ENCODE measurements around the gene BLOC1S6. TPM values are rescaled to one million over a fixed set of nuclear protein-coding genes. Genes with fewer than 3 reads are reported as not detected.

The BLOC1S6 gene
- total and polyA plus RNA-seq, 4 donors: 13.3 to 37.0 (median 21.5) TPM

- WGBS: 1% methylated on average over 53 of the region's 53 CpGs
- no peaks in the 10 kb centered on the region for H3K9me3 ChIP-seq (ENCODE audit: control insufficient read depth in 4 of 4, low read length in 3 of 4)
- TF ChIP-seq FOXA2 (IDR thresholded peaks at IDR 0.05) (peak; percentile 41), CTCF (IDR thresholded peaks at IDR 0.05; ENCODE audit: low read depth, low read length, missing input control) (no peak), TAF1 (conservative IDR thresholded peaks at IDR 0.05) (peak; percentile 87), FOXA1 (IDR thresholded peaks at IDR 0.05) (peak; percentile 45), NR2F2 (IDR thresholded peaks at IDR 0.05) (peak; percentile 12), HNF4G (IDR thresholded peaks at IDR 0.05) (no peak), JUND (IDR thresholded peaks at IDR 0.05) (no peak), RXRA (IDR thresholded peaks at IDR 0.05) (peak; percentile 62 to 63), SP1 (IDR thresholded peaks at IDR 0.05) (peak; percentile 85), YY1 (IDR thresholded peaks at IDR 0.05) (peak; percentile 91), RAD21 (IDR thresholded peaks at IDR 0.05) (peak; percentile 4 to 41), GABPA (IDR thresholded peaks at IDR 0.05 in 1 of 2, conservative IDR thresholded peaks at IDR 0.05 in 1 of 2) (peak in 1 of 2 donors; percentile 76), HNF4A (conservative IDR thresholded peaks at IDR 0.05) (peak in 1 of 2 donors; percentile 57), EGR1 (IDR thresholded peaks at IDR 0.05; ENCODE audit: low read depth in 2 of 2) (peak; percentile 81)
- TF ChIP-seq, protein P1, sequence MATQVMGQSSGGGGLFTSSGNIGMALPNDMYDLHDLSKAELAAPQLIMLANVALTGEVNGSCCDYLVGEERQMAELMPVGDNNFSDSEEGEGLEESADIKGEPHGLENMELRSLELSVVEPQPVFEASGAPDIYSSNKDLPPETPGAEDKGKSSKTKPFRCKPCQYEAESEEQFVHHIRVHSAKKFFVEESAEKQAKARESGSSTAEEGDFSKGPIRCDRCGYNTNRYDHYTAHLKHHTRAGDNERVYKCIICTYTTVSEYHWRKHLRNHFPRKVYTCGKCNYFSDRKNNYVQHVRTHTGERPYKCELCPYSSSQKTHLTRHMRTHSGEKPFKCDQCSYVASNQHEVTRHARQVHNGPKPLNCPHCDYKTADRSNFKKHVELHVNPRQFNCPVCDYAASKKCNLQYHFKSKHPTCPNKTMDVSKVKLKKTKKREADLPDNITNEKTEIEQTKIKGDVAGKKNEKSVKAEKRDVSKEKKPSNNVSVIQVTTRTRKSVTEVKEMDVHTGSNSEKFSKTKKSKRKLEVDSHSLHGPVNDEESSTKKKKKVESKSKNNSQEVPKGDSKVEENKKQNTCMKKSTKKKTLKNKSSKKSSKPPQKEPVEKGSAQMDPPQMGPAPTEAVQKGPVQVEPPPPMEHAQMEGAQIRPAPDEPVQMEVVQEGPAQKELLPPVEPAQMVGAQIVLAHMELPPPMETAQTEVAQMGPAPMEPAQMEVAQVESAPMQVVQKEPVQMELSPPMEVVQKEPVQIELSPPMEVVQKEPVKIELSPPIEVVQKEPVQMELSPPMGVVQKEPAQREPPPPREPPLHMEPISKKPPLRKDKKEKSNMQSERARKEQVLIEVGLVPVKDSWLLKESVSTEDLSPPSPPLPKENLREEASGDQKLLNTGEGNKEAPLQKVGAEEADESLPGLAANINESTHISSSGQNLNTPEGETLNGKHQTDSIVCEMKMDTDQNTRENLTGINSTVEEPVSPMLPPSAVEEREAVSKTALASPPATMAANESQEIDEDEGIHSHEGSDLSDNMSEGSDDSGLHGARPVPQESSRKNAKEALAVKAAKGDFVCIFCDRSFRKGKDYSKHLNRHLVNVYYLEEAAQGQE (IDR thresholded peaks at IDR 0.05): peak; percentile 92
- TF ChIP-seq, protein P2, sequence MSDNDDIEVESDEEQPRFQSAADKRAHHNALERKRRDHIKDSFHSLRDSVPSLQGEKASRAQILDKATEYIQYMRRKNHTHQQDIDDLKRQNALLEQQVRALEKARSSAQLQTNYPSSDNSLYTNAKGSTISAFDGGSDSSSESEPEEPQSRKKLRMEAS (IDR thresholded peaks at IDR 0.05): peak; percentile 49
- TF ChIP-seq, protein P3, sequence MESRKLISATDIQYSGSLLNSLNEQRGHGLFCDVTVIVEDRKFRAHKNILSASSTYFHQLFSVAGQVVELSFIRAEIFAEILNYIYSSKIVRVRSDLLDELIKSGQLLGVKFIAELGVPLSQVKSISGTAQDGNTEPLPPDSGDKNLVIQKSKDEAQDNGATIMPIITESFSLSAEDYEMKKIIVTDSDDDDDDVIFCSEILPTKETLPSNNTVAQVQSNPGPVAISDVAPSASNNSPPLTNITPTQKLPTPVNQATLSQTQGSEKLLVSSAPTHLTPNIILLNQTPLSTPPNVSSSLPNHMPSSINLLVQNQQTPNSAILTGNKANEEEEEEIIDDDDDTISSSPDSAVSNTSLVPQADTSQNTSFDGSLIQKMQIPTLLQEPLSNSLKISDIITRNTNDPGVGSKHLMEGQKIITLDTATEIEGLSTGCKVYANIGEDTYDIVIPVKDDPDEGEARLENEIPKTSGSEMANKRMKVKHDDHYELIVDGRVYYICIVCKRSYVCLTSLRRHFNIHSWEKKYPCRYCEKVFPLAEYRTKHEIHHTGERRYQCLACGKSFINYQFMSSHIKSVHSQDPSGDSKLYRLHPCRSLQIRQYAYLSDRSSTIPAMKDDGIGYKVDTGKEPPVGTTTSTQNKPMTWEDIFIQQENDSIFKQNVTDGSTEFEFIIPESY (IDR thresholded peaks at IDR 0.05): peak; percentile 22
- TF ChIP-seq, protein P4, sequence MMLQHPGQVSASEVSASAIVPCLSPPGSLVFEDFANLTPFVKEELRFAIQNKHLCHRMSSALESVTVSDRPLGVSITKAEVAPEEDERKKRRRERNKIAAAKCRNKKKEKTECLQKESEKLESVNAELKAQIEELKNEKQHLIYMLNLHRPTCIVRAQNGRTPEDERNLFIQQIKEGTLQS (IDR thresholded peaks at IDR 0.05): no peak
- H3K4me3 ChIP-seq (ENCODE audit: low read depth in 1 of 3, low read length in 3 of 3): peak within 1 kb of the TSS; percentile 82 to 91 (median 82)
- peak; percentile 71 for DNase-seq (ENCODE audit: low spot score)
- H3K27ac ChIP-seq (ENCODE audit: low read depth in 1 of 2, low read length in 2 of 2): peak within 1 kb of the TSS; percentile 98
- H3K9ac ChIP-seq (ENCODE audit: low read depth in 1 of 2, low read length in 2 of 2): peak within 1 kb of the TSS; percentile 85 to 88
- H3K27me3 ChIP-seq (ENCODE audit: control insufficient read depth in 4 of 4, insufficient read depth in 4 of 4, low read length in 3 of 4): no peaks in the 10 kb centered on the region
- H3K4me1 ChIP-seq (ENCODE audit: control insufficient read depth in 4 of 4, insufficient read depth in 4 of 4, low read length in 3 of 4): peaks cover 2 to 16% (median 6%) of the 10 kb centered on the region in 4 donors
- no peaks in the 10 kb centered on the region for H3K36me3 ChIP-seq (ENCODE audit: control insufficient read depth in 4 of 4, insufficient read depth in 3 of 4, low read depth in 1 of 4, low read length in 3 of 4)
Observed at GRCh38 chr15:45634432-45635190, 47.4 kb downstream of the BLOC1S6 start, which contains the start of gene SQOR. Gene SQOR (plus strand): TSS chr15:45635029. CDS start chr15:45658924, 23,895 bp downstream.
